GM18508 (cell line): ENCODE results near the gene CAPN14.

Source experiments
- ATAC-seq: cut with Tn5 transposase; IDR thresholded peaks from one replicate; pipeline ENCODE4 v1.9.1; 2021; ENCODE audit warnings: moderate number of reproducible peaks; ENCODE audit not compliant: insufficient read depth, unreplicated experiment

CAPN14 gene, protein sequence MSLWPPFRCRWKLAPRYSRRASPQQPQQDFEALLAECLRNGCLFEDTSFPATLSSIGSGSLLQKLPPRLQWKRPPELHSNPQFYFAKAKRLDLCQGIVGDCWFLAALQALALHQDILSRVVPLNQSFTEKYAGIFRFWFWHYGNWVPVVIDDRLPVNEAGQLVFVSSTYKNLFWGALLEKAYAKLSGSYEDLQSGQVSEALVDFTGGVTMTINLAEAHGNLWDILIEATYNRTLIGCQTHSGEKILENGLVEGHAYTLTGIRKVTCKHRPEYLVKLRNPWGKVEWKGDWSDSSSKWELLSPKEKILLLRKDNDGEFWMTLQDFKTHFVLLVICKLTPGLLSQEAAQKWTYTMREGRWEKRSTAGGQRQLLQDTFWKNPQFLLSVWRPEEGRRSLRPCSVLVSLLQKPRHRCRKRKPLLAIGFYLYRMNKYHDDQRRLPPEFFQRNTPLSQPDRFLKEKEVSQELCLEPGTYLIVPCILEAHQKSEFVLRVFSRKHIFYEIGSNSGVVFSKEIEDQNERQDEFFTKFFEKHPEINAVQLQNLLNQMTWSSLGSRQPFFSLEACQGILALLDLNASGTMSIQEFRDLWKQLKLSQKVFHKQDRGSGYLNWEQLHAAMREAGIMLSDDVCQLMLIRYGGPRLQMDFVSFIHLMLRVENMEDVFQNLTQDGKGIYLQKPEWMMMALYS

DNA sequence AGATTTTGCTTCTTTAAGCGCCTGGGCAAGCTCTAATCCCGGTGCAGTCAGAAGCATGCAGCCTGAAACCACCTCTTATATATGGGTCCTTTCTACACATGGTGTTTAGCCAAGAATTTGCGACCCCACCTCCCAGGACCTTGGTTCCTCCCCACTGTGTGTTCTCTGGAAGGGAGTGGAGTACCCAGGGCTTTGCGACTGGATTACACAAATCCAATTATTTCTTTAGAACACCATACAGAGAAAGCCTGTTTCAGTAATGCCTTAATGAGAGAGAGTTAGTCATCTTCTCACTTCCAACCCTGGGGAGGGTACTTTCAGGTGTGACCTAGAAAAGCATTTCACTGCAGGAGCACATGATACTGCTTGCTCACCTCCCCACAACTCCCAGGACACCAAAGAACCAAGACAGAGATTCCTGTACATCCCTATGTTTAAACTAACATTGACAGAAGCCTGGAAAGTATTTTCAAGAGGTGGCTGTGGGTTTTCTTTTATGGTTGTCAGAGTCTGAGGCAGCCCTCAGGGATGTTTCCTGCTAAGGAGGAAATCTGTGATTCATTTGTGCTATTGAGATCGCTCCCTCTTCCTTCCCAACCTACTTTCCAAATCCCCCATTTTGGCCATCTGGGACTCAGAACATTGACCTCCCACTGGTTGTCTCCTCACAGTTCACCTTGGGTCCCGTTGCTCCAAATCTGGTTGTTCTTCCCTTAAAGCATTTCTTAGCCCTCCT lies at the start of gene CAPN14:
Gene CAPN14 (minus strand): TSS at position 51 of the 736 bp plus-strand sequence. CDS start 12,068 bp downstream, outside the sequence.
- no peak for ATAC-seq

- no peak for ATAC-seq
Measured at GRCh38 chr2:31266804-31267203, 49.5 kb upstream of the CAPN14 start.

DNA sequence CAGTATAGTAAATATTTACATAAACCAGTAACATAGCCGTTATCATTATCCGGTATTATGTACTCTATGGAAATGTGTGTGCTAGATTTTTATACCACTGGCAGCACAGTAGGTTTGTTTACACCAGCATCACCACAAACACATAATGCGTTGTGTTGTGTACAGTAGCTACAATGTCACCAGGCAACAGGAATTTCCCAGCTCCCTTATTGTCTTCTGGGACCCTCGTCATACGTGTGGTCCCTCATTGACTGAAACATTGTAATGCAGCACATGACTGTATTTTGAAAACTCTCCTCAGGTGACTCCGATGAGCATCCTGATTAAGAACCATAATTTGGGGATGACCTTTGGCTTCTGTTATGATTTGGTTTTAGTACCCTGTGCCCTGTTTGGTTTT lies 47.9 kb upstream of the CAPN14 start:
- ATAC-seq = no peak

DNA sequence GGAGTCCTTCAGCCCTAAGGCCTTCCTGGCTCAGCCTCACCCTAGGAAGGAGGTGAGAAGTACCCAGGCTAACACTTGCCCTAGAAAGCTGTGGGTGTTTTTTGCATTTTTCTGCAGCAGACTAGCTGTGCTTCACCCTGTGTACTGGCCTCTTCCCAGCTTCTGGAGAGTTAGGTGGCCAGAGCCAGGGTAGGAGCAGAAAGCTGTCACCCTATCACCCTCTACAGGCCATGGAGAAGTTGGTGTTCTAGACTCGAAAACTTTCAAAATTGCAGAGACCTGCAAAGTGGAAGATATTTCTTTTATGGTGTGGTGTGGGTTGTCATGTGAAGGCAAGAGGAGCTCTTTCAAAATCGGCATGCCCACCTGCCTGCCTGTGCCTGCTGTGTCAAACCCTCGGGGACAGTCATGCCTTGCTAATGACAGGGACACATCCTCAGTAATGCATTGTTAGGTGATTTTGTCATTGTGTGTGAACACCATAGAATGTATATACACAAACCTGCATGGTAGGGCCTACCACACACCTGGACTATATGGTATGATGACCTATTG lies 46.4 kb upstream of the CAPN14 start:
- no peak for ATAC-seq

GRCh38 chr2:31260870-31261269 lies 43.6 kb upstream of the CAPN14 start:
- ATAC-seq = no peak

DNA sequence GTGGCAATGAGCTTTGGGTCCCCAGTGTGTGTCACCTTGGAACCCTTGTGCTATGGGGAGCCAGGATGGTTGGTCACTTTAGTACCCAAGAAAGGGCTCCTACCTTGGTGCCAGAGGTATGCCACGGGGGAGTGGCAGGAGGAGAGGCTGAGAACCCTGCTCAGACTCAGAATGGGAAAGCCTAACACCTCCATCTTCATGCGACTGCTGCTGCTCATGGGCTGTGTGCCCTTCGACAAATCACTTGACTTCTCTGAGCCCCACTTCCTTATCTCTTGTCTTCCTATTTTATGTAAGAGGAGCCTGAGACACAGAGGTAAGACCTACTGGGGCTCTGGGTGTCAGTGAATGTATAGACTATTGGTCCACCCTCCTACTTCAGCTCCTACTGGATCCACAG lies 41.8 kb upstream of the CAPN14 start:
- ATAC-seq = no peak

DNA sequence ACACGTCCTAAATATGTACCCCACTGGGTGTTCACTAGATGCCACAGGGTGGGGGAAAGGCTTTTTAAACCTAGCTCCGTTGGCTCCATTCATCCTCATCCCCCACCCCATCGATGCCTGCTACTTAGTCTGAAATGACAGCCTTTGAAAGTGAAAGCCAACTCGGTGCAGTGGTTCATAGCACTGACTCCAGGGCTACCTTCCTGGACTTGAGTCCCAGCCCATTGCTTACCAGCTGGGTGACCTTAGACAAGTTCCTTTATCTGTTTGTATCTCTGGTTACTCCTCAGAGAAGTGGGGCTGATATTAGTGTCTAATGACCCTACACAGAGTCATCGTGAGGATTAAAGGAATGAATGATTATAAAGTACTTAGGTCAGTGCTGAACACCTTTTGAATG lies 41.0 kb upstream of the CAPN14 start:
- no peak for ATAC-seq

DNA sequence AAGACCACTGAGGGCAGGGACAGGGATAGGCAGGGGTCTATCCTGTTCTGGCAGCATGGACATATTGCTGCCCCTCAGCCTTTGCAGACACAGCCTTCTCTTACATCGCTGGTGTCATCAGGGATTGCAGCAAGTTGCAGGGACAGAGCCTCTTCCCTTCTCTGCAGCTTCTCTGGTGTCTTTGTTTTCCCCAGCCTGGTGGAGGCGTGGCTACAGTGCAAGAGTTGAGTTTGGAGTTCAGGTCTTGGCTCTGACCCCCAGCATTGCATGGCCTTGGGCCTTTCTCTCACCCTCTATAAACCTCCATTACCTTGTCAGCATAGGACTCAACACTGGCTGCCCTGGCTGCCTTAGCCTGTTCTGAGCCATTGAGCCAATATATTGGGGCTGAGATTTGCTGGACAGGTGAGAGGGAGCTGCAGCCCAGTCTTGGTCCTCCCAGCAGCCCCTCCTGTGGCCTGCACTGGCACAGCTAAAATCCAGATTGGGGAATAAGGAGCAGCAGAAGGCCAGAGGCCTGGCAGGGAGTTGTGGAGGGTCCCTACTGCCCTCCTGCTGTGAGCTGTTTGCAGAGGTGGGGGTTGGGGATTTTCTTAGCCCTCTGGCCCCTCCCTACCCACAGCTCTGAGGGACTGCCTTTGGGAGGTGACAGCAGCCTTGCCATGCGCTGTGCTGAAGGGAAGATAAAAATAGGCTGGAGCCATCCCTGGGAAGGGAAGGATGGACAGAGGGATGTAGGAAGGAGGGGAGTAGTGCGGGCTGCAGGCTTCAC lies 39.5 kb upstream of the CAPN14 start:
- peak; percentile 7 for ATAC-seq

- ATAC-seq = peak; percentile 53
Measured at GRCh38 chr2:31255911-31256571, 38.7 kb upstream of the CAPN14 start.

- no peak for ATAC-seq
Measured at GRCh38 chr2:31254237-31255203, 37.2 kb upstream of the CAPN14 start.

DNA sequence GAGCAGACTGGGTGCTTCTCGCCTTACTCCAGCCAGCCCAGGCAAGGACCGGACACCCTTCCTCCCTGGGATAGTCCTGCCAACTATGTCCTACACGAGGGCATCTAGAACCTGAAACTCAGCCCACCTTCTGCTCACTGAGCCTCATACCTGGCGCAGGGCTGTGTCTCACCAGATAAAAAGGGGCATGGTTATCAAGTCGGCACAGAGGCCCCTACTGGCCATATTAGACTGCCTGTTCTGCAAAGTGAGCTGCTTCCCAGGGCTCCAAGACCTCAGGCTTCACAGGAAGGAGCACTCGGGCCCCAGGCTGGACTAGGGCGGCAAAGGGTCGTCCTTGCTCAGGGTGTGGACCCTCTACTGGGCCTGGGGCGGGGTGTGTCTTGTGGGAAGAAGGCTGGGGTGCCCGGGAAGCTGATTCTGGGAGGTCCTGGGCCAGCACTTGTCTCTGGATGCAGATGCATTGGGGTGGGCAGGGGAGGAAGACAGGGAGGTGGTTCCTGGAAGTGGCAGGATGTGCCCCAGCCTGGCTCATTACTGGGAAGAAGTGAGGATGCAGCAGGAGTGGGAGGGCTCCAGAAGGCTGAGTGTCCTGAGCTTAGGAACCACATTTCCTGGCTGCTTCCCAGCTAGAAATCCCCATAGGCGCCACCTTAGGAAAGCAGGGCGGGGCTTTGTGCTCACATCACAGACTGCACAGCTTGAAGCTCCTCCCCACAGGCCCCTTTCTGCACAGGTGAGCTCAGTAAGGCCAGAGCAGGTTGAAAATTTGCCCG lies 36.2 kb upstream of the CAPN14 start:
- no peak for ATAC-seq

- ATAC-seq = no peak
Measured at GRCh38 chr2:31251851-31252250, 34.5 kb upstream of the CAPN14 start.

DNA sequence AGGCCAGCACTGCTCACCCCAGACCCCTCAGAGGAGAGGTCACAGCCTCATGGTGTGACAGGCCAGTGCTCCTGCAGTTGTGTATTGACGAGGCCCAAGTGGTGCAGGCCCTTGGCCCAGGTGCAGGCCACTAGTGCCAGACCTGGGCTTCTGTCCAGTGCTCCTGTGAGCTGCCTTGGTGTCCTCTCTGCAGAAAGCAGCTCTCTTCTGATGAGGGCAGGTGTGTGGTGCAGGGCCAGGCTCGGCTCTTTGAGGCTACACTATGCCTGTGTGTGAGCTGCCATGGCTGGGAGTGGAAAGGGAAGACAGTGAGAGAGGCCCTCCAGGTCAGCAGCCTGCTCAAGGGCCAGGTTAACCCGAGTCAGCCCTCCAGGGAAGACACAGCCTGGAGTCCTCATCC lies 33.7 kb upstream of the CAPN14 start:
- ATAC-seq = no peak

DNA sequence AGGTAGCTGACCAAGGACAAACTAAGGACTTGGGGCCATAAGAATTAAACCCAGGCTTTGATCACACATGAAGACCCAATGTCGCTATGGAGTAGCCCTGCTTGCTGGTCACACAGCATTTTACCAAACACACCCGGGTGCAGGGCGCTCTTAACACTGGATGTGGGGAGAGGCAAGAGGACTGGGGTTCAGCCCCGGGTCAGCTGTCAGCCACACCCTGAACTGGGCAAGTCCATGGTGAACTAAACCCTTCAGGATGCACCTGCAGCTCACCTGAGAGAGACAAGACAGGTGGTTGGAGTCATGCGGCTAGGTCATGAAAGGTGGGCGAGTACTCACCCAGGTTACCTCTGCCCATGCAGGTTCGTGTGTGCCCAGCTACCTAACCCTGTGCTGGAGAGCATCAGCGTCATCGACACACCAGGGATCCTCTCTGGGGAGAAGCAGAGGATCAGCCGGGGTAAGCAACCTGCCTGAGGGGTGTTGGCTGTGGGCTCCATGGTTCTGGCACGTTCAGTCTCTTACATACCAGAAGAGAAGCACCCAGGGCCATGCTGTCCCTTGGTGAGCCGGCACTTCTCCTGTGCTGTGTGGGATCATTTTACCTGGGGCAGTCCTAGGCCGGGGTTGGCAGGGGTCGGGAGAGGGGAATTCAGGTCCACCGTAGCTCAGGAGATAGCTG lies 31.8 kb upstream of the CAPN14 start:
- ATAC-seq = no peak

DNA sequence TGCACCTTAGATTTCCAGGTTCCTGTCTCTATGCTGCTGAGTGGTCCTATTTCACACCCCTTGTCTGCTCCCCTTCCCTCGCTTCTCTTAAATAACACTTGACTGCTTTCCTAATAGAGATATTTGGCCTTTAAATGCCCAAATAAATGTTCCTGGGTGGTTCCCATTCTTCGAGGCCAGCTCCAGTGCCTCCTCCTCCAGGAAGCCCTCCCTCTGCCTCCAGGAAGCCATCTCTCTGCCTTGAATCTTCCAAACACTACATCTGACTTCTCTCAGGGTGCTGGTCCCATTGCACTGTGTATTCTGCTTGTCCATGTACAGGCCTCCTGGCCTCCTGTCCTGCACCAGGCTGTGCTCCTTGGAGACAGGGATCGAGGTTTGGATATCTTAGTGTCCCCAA lies 30.8 kb upstream of the CAPN14 start:
- no peak for ATAC-seq

- no peak for ATAC-seq
Measured at GRCh38 chr2:31247711-31248110, 30.4 kb upstream of the CAPN14 start.

GRCh38 chr2:31246184-31246852 lies 29.0 kb upstream of the CAPN14 start:
- no peak for ATAC-seq
